ENCODE measurements around the gene CTBP2. TPM values are rescaled to one million over a fixed set of nuclear protein-coding genes. Genes with fewer than 3 reads are reported as not detected.

Gene CTBP2
- total and polyA plus RNA-seq, 8 donors: 71.2 to 90.0 (median 84.1) TPM

DNA sequence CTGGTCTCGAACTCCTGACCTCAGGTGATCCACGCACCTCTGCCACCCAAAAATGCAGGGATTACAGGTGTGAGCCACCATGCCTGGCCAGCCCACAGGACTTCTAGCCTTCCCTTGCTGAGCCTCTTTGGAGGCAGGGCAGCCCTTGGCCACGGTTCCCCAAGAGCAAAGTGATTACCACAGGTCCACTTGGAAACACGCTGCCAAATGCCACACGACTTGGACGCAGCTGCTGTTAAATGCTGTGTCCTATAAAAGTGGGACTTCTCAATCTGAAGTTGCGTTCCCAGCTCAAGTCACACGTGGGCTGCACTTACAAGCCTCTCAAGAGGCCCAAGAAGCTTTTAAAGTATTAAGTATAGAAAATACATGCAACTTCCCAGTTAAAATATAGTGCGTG, 30.1 kb downstream of the CTBP2 start:
- peaks cover 0 to 25% of the 10 kb centered on the region in 2 donors for H3K4me1 ChIP-seq
- ATAC-seq (peak; percentile 14), DNase-seq (no peak)
- intact Hi-C loops (cut with DNase I): no loop called here
- peaks cover 0 to 40% of the 10 kb centered on the region in 2 donors for H3K36me3 ChIP-seq
- TF ChIP-seq, protein P1, sequence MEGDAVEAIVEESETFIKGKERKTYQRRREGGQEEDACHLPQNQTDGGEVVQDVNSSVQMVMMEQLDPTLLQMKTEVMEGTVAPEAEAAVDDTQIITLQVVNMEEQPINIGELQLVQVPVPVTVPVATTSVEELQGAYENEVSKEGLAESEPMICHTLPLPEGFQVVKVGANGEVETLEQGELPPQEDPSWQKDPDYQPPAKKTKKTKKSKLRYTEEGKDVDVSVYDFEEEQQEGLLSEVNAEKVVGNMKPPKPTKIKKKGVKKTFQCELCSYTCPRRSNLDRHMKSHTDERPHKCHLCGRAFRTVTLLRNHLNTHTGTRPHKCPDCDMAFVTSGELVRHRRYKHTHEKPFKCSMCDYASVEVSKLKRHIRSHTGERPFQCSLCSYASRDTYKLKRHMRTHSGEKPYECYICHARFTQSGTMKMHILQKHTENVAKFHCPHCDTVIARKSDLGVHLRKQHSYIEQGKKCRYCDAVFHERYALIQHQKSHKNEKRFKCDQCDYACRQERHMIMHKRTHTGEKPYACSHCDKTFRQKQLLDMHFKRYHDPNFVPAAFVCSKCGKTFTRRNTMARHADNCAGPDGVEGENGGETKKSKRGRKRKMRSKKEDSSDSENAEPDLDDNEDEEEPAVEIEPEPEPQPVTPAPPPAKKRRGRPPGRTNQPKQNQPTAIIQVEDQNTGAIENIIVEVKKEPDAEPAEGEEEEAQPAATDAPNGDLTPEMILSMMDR (IDR thresholded peaks at IDR 0.05): no peak
- no peaks in the 10 kb centered on the region for H3K9me3 ChIP-seq
- H3K27me3 ChIP-seq: no peaks in the 10 kb centered on the region
- no peak overlapping the region for H3K27ac ChIP-seq
- no peak overlapping the region for H3K4me3 ChIP-seq

GRCh38 chr10:125129076-125129458, 31.3 kb downstream of the CTBP2 start:
- Histone ChIP-seq H3K4me3 (no peak overlapping the region), H3K36me3 (peaks cover 0 to 40% of the 10 kb centered on the region in 2 donors), H3K27me3 (no peaks in the 10 kb centered on the region), H3K4me1 (peaks cover 2 to 24% of the 10 kb centered on the region in 2 donors), H3K9me3 (no peaks in the 10 kb centered on the region), H3K27ac (no peak overlapping the region)
- intact Hi-C loops (cut with DNase I): no loop called here
- no peak for DNase-seq
- TF ChIP-seq, protein P1 (IDR thresholded peaks at IDR 0.05): no peak
- no peak for ATAC-seq

- peaks cover 7 to 26% of the 10 kb centered on the region in 2 donors for H3K4me1 ChIP-seq
- no peaks in the 10 kb centered on the region for H3K27me3 ChIP-seq
- H3K36me3 ChIP-seq: peaks cover 0 to 40% of the 10 kb centered on the region in 2 donors
- no peaks in the 10 kb centered on the region for H3K9me3 ChIP-seq
- no peak overlapping the region for H3K4me3 ChIP-seq
- DNase-seq (no peak), ATAC-seq (no peak)
- no peak overlapping the region for H3K27ac ChIP-seq
- TF ChIP-seq, protein P1 (IDR thresholded peaks at IDR 0.05): no peak
- intact Hi-C loops (cut with DNase I): no loop called here
These were observed 31.8 kb downstream of the CTBP2 start for GRCh38 chr10:125128397-125129075.

DNA sequence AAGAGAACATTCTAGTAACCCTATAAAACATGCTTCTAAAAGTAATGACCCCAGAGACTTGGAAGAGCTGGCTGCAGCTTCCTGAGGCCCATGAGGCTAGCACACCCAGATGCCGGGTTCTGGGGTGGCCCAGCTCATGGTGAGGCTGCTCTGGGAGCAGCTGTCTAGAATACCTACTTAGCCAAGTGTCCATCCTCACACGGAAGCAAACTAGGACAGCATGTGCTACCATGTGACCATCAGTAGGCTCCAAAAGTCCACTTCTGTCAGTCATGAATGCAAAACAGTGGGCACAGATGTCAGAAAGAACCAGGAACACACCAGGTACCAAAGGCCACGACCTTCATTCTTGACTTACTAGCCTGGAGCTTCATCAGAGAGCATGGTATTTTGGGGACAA, 32.4 kb downstream of the CTBP2 start:
- TF ChIP-seq, protein P1 (IDR thresholded peaks at IDR 0.05): no peak
- Histone ChIP-seq H3K9me3 (no peaks in the 10 kb centered on the region), H3K27me3 (no peaks in the 10 kb centered on the region), H3K27ac (no peak overlapping the region), H3K36me3 (peaks cover 0 to 35% of the 10 kb centered on the region in 2 donors), H3K4me1 (peaks cover 11 to 31% of the 10 kb centered on the region in 2 donors), H3K4me3 (no peak overlapping the region)
- no peak for DNase-seq
- ATAC-seq: no peak
- intact Hi-C loops (cut with DNase I): no loop called here

DNA sequence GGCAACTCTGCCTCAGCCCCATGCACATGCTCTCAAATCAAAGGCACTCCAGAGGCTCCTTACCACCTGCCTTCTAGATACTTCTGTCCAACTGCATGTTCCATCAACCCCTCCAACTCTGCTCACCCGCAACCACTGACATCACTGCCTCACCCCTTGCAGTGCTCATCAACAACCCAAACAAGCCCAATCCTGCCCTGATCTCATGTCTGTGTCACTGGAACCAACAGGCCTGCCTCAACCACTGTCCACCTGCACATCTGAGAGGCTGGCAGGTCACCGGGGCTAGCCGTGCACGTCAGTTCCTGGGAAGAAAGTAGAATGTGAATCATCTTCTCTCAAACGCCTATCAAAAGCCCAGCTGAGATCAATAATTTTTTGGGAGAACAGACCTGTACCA, 33.3 kb downstream of the CTBP2 start:
- Histone ChIP-seq H3K4me3 (no peak overlapping the region), H3K36me3 (peaks cover 0 to 33% of the 10 kb centered on the region in 2 donors), H3K27me3 (no peaks in the 10 kb centered on the region), H3K9me3 (no peaks in the 10 kb centered on the region), H3K27ac (no peak overlapping the region), H3K4me1 (peaks cover 11 to 32% of the 10 kb centered on the region in 2 donors)
- TF ChIP-seq, protein P1 (IDR thresholded peaks at IDR 0.05): no peak
- ATAC-seq (no peak), DNase-seq (no peak)
- intact Hi-C loops (cut with DNase I): no loop called here

All from left lung (tissue), 10 donors.